GM19025 (cell line): ENCODE measurements around the gene AGMO.
A peak's percentile ranks its signal among the peaks of the same experiment; 100 is the strongest.

Experiments used
- ATAC-seq: cut with Tn5 transposase; IDR thresholded peaks from one replicate; pipeline ENCODE4 v1.9.1; 2021; ENCODE audit warnings: mild to moderate bottlenecking, low read depth, moderate library complexity; ENCODE audit not compliant: unreplicated experiment

The AGMO gene

DNA sequence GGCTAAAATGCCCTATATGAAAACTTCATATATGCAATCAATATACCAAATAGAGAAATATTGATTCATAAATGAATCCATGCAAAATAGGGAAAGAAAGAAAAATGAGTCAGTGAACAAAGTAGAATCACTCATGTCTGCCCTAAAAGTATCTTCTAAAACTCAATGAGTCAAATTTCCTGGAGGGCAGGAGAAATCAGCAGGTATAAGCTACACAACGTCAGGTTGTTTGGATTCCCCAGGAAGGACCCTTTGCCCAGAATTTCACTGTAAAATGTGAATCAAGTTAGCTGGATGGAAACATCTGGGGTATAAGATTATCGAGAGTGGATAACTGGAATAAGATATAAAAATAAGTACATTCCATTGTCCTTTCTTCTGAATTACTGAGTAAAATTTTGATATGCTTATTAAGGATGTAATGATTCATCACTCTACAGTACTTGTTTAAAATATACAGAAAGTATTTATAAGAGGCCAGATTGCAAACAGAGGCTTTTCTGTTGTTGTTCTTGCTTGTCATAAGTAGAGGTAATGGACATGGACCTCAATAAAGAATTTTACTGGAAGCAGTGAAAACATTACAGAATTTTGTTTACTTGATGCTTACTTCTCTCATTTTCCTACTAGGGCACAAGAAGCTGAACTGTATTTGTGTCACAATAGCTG, 99.0 kb downstream of the AGMO start:
- ATAC-seq: no peak

DNA sequence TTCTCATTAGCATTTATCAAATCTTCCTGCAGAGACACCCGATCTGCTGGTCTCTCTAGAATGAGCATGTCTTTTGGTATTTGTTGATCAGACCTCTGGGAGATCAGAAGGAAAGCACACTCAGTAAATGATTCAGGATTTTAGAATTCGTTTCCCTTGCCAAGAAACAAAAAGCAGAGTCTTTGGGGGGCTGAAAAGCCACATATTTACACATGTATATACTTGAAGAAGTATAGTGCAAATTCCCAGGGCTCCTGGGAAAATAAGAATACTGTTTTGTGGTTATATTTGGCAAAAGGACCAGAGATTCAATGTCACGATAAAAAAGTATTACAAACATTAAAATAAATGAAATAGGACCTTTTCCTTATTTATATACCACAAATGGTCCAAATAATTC, 100.2 kb downstream of the AGMO start:
- no peak for ATAC-seq

DNA sequence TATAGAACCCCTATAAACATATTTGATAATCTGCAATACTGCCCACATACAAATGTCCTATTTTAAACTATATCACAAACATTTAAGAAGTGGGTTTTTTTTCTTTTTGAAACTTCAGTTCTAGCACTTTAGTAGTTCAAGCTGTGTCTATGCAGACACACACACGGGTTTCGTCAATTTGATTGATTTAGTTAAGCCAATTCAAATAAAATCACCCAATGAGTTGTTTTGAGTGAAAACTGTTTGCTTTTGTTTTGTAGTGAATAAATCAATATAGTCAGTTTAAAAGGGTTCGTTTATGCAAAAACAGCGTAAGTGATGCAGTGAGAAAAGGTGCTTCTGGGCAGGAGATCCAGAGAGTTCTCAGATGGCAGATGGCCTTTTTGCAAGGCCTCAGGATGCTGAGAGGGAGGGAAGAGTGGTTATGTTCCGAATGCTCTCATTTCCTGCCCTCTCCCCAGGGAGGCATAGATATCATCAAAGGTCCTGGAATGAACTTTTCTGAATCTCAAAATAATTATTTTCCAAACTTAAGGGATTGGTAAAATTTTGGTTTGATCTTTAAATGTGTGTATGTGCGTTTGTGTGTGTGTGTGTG, 102.7 kb downstream of the AGMO start:
- no peak for ATAC-seq

DNA sequence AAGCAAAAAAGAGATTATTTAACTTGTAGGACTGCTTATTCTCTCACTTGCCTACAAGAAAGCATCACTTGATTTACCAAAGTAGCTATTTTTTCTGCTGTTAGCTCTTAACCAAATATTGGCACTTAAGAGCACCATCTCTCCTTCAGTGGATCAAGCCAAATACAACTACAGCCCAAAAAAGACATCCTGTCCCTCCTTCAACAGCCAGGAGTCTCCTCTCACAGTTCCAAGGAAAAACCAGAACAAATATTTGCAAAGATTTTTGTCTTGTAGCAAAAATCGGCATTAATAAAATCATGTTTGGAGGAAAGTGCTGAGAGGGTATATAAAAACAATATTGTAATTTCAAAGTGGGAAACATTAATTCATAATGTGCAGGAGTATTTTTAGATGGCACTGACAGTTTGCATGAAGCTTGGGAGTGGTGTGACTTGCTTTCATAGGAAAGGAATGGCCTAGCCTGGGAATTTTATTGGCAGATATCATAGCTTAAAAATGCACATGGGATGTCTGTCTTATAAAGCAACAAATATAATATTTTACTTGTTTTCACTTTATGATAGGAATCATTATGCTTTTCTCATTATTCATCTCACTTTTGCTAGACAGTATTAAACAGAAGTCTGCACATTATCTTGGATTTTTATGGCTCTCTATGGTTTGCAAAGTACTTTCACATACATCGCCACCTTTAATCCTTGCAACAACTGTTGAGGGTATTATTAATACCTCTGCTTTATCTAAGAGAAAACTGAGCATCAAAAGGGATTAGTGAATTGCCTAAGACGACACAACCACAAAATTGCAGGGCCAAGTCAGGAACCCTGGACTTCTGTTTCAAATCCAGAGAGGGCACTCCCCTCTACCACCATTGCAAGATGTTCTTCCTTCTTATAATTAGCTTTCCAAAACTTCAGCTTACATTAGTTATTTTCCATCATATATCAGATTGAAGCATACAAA, 103.5 kb downstream of the AGMO start:
- ATAC-seq: no peak

DNA sequence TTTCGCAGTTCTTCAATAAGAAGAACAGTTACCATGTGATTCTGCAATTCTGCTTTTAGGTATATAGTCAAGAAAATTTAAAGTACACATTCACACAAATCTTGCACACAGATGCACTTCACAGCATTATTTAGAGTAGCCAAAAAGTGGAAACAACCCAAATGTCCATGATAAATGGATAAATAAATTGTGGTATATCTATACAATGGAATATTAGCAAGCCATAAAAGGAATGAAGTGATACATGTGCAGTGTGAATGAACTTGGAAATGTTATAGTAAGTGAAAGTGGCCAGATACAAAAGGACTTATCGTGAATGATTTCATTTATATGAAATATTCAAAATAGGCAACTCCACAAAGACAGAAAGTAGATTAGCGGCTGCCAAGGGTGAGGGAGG, 109.1 kb downstream of the AGMO start:
- ATAC-seq: no peak

DNA sequence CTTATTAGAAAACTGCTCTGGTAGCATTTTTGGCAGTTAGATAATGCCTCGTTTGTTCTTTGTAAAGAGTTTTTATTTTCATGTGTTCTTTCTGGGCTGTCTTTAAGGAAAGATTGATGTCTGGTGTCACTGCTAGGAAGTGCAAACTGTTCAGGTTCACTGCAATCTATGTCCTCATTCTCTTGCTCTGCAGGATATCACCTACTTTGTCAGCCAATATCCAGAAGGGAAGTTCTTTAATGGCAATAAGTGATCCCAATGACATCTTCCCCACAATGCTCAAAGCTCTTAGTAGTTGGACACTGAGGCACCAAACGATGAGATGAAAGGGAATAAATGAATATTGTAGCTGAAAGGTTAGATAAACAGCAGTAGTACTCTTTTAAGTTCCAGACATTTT, 115.1 kb downstream of the AGMO start:
- ATAC-seq: no peak

DNA sequence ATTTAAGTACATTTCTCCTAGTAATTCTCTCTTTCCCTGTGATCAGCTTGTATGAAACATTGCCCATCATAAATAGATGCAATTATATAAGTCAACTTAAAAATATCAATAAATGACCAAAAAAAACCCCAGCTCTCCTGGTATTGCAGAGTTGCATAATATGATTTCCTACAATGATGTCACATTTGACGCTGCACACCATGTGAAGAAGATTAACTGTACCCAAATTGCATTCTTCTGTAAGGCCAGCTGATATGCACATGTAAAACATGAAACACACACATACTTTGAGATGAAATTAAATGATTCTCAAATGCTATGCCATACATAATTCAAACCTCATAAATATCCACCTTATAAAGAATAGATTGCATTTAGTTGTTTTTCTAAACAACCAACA, 115.5 kb downstream of the AGMO start:
- no peak for ATAC-seq

DNA sequence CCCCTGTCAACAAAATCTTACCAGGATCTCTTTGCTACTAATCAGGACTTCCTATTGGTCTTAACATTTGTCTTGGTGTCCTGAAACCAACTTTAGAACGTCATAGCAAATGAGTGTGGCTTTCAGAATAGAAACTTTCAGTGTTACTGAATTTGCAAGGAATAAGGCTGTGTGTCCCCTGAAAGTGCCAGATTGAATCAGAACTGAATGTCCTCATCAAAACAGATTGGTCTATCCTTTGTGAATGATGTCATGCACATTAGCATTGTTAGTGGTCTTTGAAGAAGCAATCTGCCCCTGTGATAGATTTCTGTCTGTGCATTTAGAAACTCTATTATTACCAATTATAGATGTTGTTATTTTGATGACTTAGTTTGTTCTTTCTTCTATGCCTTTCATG, 119.9 kb downstream of the AGMO start:
- no peak for ATAC-seq

DNA sequence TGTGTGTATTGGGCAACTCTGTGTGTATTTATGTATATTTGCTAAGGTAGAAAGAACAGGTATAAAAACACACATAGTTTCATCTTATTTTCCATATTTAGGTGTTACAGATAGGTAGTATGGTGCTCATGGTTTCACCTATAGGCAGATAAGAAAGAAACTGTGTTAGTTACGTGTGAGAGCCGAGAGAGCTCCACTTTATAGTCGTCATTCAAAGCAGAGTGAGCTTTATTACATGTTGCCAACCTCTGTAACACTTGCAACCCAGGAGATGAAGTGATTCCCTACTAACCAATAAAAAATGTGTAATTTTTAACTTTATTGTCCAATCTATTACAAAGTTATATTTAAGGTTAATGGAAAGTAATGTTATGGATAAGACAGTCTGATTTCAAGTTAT, 121.3 kb downstream of the AGMO start:
- no peak for ATAC-seq

DNA sequence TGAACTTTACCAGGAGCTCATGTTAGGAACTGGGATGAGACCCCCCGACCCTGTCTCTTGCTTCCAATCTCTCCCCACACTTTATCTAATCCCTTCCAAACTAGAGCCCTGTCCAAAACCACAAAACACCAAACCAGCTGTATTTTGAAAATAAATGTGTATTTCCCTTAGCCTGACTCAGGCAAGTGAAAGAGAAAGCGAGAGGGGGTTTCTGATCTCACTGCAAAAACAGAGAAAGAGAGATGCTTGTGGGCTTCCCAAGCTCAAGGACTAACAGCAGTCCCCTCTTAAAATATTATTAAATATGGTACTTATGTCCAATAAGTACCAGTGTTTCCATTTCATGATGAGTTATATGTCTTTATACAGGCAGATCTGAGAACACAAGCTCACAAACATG, 122.0 kb downstream of the AGMO start:
- peak; percentile 67 for ATAC-seq

DNA sequence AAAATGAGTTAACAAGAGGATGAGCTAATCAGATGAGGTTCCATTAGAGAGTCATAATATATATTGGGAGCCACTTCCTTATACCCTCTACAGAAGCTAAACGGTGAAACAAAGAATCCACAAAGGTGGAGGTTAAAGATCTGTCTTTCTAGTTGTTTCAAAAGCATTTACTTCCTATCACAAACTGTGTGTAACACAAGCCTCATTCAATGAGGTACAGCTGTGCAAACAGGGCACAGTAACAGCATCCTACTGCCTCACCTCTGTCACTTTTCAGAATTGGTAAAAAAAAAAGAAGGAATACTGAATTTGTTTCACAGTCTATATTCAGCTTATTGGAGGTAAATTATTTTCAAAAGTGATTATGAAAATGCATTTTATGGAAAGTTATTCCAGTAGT, 128.7 kb downstream of the AGMO start:
- ATAC-seq: no peak

DNA sequence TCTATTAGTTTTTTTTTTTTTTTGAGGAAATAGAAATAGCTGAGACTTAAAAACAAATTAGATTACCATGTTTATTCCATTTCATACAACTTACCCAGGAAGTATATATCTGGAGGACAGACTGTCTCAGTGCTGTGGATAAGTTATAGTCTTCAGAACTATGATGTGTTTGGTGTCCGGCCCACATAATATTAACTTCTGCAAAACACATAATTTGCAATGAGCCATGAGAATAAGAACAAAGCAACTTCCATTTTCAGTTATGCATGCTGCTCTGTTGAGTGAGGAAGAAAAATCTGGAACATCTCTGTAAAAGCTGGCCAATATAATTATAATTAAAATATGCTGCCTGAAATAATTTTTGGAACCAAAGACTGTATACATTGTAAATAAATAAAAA, 130.9 kb downstream of the AGMO start:
- ATAC-seq: no peak

DNA sequence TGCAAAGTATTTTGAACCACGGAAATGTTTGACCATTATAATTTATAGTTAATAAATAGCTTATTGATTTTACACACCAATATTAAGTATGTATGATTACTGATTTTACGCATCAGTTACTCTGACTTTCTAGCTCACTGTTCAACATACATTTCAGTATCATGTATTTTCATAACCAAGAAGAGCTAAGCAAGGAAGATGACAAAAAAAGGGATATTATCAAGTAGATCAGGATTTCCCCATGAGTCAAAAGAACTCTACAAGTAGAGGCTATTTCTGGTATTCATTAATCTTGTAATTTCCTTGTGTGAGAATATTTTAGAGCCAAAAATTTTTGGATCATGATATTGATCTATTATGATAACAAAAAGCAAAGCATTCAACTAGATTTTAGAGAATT, 131.6 kb downstream of the AGMO start:
- no peak for ATAC-seq

DNA sequence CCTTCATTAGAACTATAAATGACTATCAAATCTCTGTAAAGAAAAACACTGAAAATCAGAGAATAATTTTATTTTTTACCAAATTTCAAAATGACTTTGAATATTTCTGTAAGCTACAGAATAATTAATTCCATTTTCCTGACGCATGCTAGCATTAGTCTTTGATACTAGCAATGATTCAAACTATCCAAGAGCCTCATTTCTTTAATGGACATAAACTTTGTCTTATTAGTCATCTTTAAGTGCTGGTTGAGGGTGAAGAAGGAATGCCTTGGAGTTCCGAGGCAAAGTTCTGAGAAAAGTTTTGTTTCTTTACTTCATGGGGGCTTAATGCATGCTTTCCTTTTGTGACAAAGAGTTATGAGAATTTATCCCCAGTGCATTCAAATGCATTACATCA, 137.3 kb downstream of the AGMO start:
- ATAC-seq: no peak

DNA sequence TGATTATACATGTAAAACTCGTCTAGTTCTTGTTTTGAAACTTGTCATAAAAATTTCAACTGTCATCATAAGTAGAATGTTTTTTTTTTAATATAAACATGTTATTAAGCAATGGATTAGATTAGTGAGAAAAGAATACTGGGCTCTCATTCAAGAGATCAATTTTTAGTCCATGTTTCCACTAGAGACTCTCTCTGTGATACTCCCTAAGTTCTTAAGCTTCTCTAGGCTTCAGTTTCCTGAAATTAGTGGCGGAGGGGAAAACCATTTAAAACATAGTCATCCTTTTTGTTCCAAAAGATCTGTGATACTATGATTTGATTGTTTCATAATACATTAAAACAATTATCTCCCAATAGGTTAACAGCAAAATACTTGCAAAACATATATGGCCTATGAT, 142.2 kb downstream of the AGMO start:
- no peak for ATAC-seq

DNA sequence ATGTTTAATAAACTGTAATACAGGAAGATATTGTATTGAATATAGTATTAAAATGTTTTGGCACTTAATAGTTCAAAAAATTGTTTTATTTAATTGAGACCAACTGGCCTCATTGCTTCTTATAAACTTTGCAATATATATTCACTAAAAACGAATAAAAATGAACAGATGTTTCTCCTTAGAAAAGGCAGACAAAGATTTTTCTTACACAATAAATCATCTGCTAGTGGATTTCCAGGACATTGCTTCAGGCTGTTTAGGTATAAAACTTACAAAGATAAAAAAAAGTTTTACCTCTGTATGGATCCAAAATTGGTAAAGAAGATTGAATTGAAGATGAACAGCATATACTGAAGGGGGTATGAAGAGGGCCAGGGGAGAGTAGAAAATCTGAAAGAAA, 143.6 kb downstream of the AGMO start:
- ATAC-seq: no peak

DNA sequence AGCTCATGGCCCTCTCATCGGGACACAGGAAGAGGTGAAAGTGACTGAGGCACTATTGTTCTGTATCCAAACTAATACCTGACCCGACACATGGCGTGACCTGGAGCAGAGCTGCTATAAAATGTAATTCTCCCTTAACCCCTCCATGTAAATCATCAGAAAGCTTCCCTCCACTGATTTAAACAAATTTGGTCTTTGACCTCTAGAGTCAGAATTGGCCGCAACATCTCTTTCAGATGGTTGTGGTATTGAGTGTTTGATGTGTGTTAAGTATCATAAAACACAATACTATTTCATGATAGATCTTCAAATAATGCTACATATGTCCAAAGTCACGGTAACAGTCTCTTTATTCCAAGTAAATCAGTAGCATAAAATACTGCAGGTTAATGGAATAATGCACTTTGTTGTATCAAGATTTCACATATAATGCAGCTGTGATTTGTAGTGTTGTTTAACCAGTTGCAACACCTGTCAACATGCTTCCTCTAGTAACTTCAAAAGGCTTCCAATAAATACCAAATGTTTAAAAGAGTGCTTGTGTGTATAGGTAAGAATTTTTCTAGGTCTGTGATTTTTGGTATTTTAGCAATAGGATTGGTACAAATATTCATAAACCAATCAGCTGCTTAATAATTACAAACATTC, 144.3 kb downstream of the AGMO start:
- ATAC-seq: no peak

DNA sequence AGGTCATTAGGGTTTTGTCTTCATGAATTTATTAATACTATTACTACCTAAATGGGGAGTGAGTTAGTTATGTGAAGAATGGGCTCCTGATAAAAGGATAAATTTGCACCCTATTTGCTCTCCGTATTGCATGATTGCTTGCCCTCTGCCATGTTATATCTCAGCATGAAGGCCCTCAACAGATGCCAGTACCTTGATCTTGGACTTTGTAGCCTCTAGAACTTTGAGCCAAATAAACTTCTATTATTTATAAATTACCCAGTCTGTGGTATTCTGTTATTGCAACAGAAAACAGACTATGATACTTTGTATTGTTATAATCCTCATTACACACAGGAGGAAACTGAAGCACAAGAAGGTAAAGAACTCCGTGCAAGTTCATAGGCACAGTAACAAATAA, 150.8 kb downstream of the AGMO start:
- ATAC-seq: no peak

DNA sequence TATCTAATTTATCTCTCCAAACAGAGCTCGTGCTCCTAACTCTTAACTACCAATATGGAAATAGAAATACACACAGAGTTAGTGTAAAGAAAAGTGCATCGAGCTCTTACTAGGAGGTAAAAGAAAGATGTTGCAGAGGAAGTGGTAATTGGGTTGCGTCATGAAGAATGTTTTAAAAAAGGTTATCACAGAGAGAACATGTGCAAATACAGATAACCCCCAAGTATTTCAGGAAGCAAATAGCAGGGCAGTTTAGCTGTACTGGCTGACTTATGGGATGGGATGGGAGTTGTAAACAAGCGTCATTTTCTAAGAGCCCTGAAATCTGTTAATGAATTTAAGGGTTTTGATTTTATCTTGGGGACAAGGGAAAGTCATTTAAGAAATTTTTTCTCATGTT, 153.9 kb downstream of the AGMO start:
- no peak for ATAC-seq

DNA sequence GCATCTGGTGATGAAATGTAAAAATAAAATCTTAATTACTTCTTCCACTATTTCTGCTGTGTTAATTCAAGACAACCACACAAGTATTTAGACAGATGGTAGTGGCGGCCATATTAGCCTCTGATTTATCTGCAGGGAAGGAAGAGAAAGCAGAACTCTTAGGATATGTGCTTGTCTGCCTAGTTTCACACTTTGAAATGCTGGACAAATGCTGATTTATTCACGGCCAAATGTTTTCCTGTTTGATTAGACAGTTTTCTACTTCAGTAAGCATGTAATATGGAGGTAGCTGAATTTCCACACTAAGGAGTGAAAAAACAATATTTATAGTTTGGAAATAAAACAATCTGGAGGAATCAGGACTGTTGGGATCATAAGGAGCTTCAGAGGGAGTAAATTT, 158.1 kb downstream of the AGMO start:
- ATAC-seq: no peak

DNA sequence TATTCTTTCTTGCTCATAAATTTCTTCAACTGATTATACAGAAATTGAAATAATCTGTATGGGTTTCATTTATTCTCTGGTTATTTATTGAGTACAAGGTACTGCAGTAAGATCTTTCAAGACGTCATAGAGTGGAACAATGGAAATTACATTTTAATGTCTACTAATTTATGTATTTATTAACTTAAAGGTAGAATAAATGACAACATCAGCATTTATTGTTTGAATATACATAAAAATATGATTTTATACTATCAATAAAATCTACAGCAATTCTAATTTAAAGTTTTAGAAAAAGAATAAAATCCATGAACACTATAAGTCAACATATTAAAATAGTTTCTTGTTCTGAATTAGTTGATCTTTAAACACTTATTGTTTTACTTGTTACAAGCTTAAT, 158.5 kb downstream of the AGMO start:
- ATAC-seq: no peak
